Smooth muscle cell (in vitro differentiated cells): Measurements from ENCODE around the gene TAGLN2. TPM values are rescaled to one million over a fixed set of nuclear protein-coding genes. Genes with fewer than 3 reads are reported as not detected.

Experiments
- DNase-seq: peaks from one replicate; lab custom pipeline; 2025; ENCODE audit not compliant: unreplicated experiment; lab: John Stamatoyannopoulos, UW
- H2AFZ ChIP-seq: fragments of 200-600 bp; sonication (generic); 2 replicates; pipeline ENCODE4 v1.6.0; 2016; ENCODE audit warnings: antibody characterized with exemption, low read depth, mild to moderate bottlenecking
- H3F3A ChIP-seq: fragments of 200-600 bp; sonication (generic); 2 replicates; pipeline ENCODE4 v1.6.0; 2017; ENCODE audit warnings: antibody characterized with exemption, low read depth
- H3K27ac ChIP-seq: fragments of 200-600 bp; sonication (generic); 2 replicates; pipeline ENCODE4 v1.5.1; 2016; ENCODE audit warnings: low read depth, mild to moderate bottlenecking
- H3K27me3 ChIP-seq: fragments of 200-600 bp; sonication (generic); 2 replicates; pipeline ENCODE4 v1.6.1; 2016; ENCODE audit warnings: low read depth, mild to moderate bottlenecking
- H3K36me3 ChIP-seq: fragments of 200-600 bp; sonication (generic); 2 replicates; pipeline ENCODE4 v1.5.1; 2016; ENCODE audit warnings: low read depth
- H3K4me1 ChIP-seq: fragments of 200-600 bp; sonication (generic); 2 replicates; pipeline ENCODE4 v1.5.1; 2016; ENCODE audit warnings: low read depth
- H3K4me2 ChIP-seq: fragments of 200-600 bp; sonication (generic); 2 replicates; pipeline ENCODE4 v1.6.0; 2016; ENCODE audit warnings: mild to moderate bottlenecking
- H3K4me3 ChIP-seq: fragments of 200-600 bp; sonication (generic); 2 replicates; pipeline ENCODE4 v1.5.1; 2016; ENCODE audit warnings: mild to moderate bottlenecking
- H3K79me2 ChIP-seq: fragments of 200-600 bp; sonication (generic); 2 replicates; pipeline ENCODE4 v1.6.0; 2016; ENCODE audit warnings: low read depth, mild to moderate bottlenecking
- H3K9ac ChIP-seq: fragments of 200-600 bp; sonication (generic); 2 replicates; pipeline ENCODE4 v1.6.0; 2016; ENCODE audit warnings: low read depth
- H3K9me3 ChIP-seq: fragments of 200-600 bp; sonication (generic); replicated peaks from 2 replicates; pipeline ENCODE4 v1.5.1; 2016; ENCODE audit warnings: low read depth
- H4K20me1 ChIP-seq: fragments of 200-600 bp; sonication (generic); 2 replicates; pipeline ENCODE4 v1.6.0; 2016; ENCODE audit warnings: low read depth
- WGBS: methylation state at CpG from one replicate; pipeline ENCODE4 v1.1.7; 2016; ENCODE audit warnings: low lambda C conversion rate; 5-methylcytosine and 5-hydroxymethylcytosine counted together
- polyA plus RNA-seq: library from polyadenylated mRNA; unstranded; fragments of >200 nt; fragmentation: Nextera tagmentation; extraction: Ambion mirVana; gene quantifications from 2 replicates; pipeline ENCODE4 v1.2.1, GENCODE V29; 2016
- total RNA-seq: library from RNA; depleted of rRNA; stranded (reverse); fragments of >200 nt; gene quantifications from 2 replicates; pipeline ENCODE4 v1.2.3, GENCODE V29; 2014
- TF ChIP-seq, protein P1 (sequence below): fragments of 200-600 bp; sonication (generic); IDR thresholded peaks from 2 replicates; pipeline ENCODE4 v1.5.1; 2017; ENCODE audit warnings: borderline replicate concordance, mild to moderate bottlenecking, antibody characterized with exemption; ENCODE audit not compliant: insufficient read depth, poor library complexity, severe bottlenecking

Gene TAGLN2
- total and polyA plus RNA-seq, 2 experiments from 2014 or later = 408 to 1,005 TPM

- Histone ChIP-seq H3K4me2 (no peak overlapping the region), H3K36me3 (no peaks in the 10 kb centered on the region), H3F3A (no peaks in the 10 kb centered on the region), H2AFZ (no peak overlapping the region), H3K79me2 (no peaks in the 10 kb centered on the region), H3K9ac (no peak overlapping the region), H3K27ac (no peak overlapping the region), H4K20me1 (no peaks in the 10 kb centered on the region), H3K4me1 (no peaks in the 10 kb centered on the region), H3K9me3 (no peaks in the 10 kb centered on the region), H3K4me3 (no peak overlapping the region), H3K27me3 (no peaks in the 10 kb centered on the region)
- DNase-seq = no peak
- TF ChIP-seq, protein P1, sequence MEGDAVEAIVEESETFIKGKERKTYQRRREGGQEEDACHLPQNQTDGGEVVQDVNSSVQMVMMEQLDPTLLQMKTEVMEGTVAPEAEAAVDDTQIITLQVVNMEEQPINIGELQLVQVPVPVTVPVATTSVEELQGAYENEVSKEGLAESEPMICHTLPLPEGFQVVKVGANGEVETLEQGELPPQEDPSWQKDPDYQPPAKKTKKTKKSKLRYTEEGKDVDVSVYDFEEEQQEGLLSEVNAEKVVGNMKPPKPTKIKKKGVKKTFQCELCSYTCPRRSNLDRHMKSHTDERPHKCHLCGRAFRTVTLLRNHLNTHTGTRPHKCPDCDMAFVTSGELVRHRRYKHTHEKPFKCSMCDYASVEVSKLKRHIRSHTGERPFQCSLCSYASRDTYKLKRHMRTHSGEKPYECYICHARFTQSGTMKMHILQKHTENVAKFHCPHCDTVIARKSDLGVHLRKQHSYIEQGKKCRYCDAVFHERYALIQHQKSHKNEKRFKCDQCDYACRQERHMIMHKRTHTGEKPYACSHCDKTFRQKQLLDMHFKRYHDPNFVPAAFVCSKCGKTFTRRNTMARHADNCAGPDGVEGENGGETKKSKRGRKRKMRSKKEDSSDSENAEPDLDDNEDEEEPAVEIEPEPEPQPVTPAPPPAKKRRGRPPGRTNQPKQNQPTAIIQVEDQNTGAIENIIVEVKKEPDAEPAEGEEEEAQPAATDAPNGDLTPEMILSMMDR = no peak
- 80% methylated on average over 4 of the region's 4 CpGs for WGBS
Observed at GRCh38 chr1:159879977-159880376, 45.3 kb downstream of the TAGLN2 start.

DNA sequence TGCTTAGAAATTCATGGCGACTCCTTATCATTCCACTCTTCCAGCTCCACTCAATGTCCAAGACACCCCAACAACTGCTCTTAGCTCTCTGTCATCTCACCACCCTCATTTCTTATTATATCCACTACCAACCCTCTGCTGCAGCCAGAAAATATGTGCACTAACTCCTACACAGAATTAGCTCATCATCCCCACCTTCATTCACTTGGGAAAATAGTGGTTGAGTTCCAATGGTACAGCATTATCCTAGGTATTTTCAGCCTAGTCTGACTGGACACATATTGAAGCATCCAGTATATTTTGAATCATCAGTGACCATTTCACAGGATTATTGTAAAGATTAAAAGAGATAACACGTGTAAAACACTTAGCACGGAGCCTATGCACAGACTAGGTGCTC, 46.2 kb downstream of the TAGLN2 start:
- TF ChIP-seq, protein P1 = no peak
- 83% methylated on average over 3 of the region's 3 CpGs for WGBS
- no peaks in the 10 kb centered on the region for H4K20me1 ChIP-seq
- H3K9ac ChIP-seq = no peak overlapping the region
- H2AFZ ChIP-seq = no peak overlapping the region
- no peaks in the 10 kb centered on the region for H3K9me3 ChIP-seq
- no peaks in the 10 kb centered on the region for H3K27me3 ChIP-seq
- no peak overlapping the region for H3K27ac ChIP-seq
- DNase-seq = no peak
- H3K4me3 ChIP-seq = no peak overlapping the region
- no peaks in the 10 kb centered on the region for H3K36me3 ChIP-seq
- H3K4me2 ChIP-seq = no peak overlapping the region
- no peaks in the 10 kb centered on the region for H3F3A ChIP-seq
- H3K4me1 ChIP-seq = no peaks in the 10 kb centered on the region
- no peaks in the 10 kb centered on the region for H3K79me2 ChIP-seq

DNA sequence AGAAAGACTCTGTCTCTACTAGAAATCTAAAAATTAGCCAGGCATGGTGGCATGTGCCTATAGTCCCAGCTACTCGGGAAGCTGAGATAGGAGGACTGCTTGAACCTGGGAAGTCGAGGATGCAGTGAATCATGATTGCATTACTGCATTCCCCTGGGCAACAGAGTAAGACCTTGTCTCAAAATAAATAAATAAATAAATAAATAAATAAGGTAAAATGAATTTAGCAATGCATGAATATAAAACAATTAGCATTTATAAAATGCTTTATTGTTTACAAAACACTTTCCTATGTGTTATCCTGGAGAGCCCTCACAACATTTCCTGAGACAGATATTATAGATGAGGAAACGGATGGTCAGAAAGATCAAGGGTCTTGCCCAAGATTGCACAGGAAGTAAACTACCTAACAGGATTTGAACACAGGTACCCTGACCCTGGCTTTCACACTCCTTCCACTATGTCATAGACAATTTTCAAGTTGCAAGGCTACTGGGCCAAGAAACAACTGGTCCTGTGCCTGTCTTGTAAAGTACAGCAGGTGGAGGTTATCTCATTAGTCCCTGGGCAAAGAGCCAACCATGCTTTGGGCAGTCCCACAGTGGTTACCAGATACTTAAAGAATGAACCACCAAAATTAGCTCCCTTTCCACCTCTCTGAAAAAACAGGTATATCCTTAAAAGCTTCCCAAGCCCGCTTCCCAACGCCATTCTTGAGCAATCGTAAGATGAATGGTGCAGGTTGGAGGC, 47.4 kb downstream of the TAGLN2 start:
- Histone ChIP-seq H4K20me1 (no peaks in the 10 kb centered on the region), H3K9me3 (no peaks in the 10 kb centered on the region), H3K4me3 (no peak overlapping the region), H3K79me2 (no peaks in the 10 kb centered on the region), H2AFZ (no peak overlapping the region), H3K4me2 (no peak overlapping the region), H3K36me3 (no peaks in the 10 kb centered on the region), H3F3A (no peaks in the 10 kb centered on the region), H3K27me3 (no peaks in the 10 kb centered on the region), H3K9ac (no peak overlapping the region), H3K4me1 (no peaks in the 10 kb centered on the region), H3K27ac (no peak overlapping the region)
- 96% methylated on average over 6 of the region's 6 CpGs for WGBS
- TF ChIP-seq, protein P1 = no peak
- no peak for DNase-seq
